Lower lobe of right lung (tissue), 2 donors: ENCODE data around the gene ZNF322. TPM values are rescaled to one million over a fixed set of nuclear protein-coding genes. Genes with fewer than 3 reads are reported as not detected.
"Not testable (repeated sequence)": the region's sequence is repeated elsewhere in the genome, so short reads cannot be mapped to it uniquely, and the experiment has no call there.

Experiments used
- ATAC-seq, 2 donors: fragments of 200-7000 bp; cut with Tn5 transposase; one replicate each; pipeline ENCODE4 v1.9.1; 2020 to 2022; ENCODE audit warnings: mild to moderate bottlenecking in 2 of 2, moderate library complexity in 2 of 2
- DNase-seq: peaks from one replicate; pipeline ENCODE4 v3.0.0-alpha.2; 2020
- H3K27ac ChIP-seq: fragments of 200-600 bp; one replicate; pipeline ENCODE4 v1.8.0; 2022
- H3K27me3 ChIP-seq: fragments of 200-600 bp; one replicate; pipeline ENCODE4 v1.8.0; 2022; ENCODE audit warnings: low read depth
- H3K36me3 ChIP-seq: fragments of 200-600 bp; one replicate; pipeline ENCODE4 v1.8.0; 2022; ENCODE audit warnings: mild to moderate bottlenecking
- H3K4me1 ChIP-seq: fragments of 200-600 bp; one replicate; pipeline ENCODE4 v1.8.0; 2022
- H3K4me3 ChIP-seq: fragments of 200-600 bp; one replicate; pipeline ENCODE4 v1.8.0; 2022; ENCODE audit warnings: mild to moderate bottlenecking
- H3K9me3 ChIP-seq: fragments of 200-600 bp; one replicate; pipeline ENCODE4 v1.8.0; 2022
- intact Hi-C: fragments of 100-400 bp; cut with DNase I; formaldehyde crosslinking; loops from one replicate; pipeline ENCODE4 v1.11.0; 2022
- long read RNA-seq: library from polyadenylated mRNA; unstranded; transcript quantifications from one replicate; pipeline ENCODE4 v2.0.0, GENCODE V29; 2021
- total RNA-seq: library from RNA; stranded (reverse); fragmentation: NEBNext Ultra II Directional; extraction: Animal tissue kit (Norgen Biotek cat#: 25700); gene quantifications from one replicate; pipeline ENCODE4 v1.2.1, GENCODE V29; 2021
- TF ChIP-seq, protein P1 (sequence below): fragments of 200-600 bp; IDR thresholded peaks from one replicate; pipeline ENCODE4 v1.8.0; 2022; ENCODE audit warnings: antibody characterized with exemption, mild to moderate bottlenecking
- donor health status: DM: no; HTN: yes; CAD: no; lungs with severe emphysema.

Gene ZNF322, protein sequence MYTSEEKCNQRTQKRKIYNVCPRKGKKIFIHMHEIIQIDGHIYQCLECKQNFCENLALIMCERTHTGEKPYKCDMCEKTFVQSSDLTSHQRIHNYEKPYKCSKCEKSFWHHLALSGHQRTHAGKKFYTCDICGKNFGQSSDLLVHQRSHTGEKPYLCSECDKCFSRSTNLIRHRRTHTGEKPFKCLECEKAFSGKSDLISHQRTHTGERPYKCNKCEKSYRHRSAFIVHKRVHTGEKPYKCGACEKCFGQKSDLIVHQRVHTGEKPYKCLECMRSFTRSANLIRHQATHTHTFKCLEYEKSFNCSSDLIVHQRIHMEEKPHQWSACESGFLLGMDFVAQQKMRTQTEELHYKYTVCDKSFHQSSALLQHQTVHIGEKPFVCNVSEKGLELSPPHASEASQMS
- total RNA-seq = 25.6 TPM
- long read RNA-seq, full-length matches to known transcripts = 28 of 33 reads
- long read RNA-seq, partial matches to known transcripts = 0 of 33 reads
- long read RNA-seq, other reads (novel, unspliced or antisense) = 5 of 33 reads

DNA sequence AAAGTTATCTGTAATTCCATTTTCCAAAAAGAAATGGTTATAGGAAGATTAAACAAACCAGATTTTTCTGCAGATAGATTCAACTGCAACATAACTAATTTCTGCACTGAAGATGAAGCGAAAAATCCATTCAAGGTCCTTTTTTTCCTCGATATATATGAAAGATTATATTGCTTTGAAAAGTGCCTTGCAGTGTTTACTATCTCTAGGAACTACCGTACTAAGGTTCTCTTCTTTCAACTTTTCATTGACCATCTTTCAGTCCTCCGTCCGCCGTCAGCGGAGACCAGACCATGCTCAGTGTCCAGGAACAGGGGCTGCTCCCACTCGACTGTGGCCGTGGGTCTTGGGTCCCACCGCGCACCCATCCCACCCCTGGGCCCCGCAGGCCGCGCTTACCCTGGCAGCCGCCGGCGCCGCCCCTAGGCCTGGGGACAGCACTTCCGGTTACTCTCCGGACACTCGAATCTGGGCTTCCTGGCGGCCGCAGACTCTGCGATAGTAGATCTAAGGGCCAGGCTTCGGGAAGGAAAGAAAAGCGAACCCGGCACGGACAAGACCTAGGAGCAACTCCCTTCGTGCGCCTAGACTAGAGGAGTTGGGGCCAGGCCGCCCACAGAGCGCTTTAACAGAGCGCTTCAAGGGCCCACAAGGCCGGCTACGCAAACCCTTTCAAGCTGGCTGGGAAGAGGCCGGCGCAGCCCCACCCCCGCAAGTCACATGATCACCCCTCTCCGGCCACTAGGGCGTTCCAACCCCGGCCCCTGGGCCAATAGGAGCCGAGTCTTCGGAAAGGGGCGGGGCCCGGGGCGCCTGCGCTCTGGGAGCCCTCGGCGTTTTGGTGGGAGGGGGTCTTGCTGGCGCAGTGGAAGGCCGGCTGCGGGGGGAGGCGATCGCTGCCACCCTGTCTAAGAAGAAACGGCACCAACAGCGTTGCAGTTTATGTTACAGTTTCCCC lies at the start of gene ZNF322:
Gene ZNF322 (minus strand): TSS at position 705 of the 958 bp plus-strand sequence. CDS start 21,193 bp downstream, outside the sequence.
- DNase-seq (peak; percentile 97), ATAC-seq (peak; percentile 100)
- Histone ChIP-seq H3K27me3 (peaks cover 9% of the 10 kb centered on the region), H3K36me3 (peaks cover 19% of the 10 kb centered on the region), H3K27ac (peak within 1 kb of the TSS; percentile 85), H3K4me3 (peak within 1 kb of the TSS; percentile 68), H3K9me3 (no peaks in the 10 kb centered on the region), H3K4me1 (peaks cover 37% of the 10 kb centered on the region)
- intact Hi-C loops = no loop called here
- TF ChIP-seq, protein P1, sequence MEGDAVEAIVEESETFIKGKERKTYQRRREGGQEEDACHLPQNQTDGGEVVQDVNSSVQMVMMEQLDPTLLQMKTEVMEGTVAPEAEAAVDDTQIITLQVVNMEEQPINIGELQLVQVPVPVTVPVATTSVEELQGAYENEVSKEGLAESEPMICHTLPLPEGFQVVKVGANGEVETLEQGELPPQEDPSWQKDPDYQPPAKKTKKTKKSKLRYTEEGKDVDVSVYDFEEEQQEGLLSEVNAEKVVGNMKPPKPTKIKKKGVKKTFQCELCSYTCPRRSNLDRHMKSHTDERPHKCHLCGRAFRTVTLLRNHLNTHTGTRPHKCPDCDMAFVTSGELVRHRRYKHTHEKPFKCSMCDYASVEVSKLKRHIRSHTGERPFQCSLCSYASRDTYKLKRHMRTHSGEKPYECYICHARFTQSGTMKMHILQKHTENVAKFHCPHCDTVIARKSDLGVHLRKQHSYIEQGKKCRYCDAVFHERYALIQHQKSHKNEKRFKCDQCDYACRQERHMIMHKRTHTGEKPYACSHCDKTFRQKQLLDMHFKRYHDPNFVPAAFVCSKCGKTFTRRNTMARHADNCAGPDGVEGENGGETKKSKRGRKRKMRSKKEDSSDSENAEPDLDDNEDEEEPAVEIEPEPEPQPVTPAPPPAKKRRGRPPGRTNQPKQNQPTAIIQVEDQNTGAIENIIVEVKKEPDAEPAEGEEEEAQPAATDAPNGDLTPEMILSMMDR = no peak

DNA sequence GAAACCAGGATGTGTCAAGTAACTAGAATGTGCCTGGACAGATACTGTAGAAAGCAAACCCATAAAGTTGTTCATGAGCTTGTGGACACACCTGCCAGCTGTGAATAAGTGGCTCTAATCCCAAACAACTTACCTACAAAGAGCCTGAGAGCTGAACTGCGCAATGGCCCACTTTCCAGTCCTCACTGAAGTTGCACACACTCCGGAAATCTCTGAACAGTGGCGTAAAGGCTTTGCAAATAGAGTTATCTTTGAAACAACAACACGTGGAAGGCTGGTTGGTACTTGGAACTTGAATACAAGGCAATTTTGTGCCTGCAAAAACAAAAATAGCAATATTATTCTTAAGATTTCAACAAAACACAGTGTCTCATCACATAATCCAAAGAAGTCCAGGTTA lies 46.2 kb upstream of the ZNF322 start:
- H3K4me3 ChIP-seq, H3K27ac ChIP-seq, H3K36me3 ChIP-seq, DNase-seq, H3K27me3 ChIP-seq, intact Hi-C loops, ATAC-seq, H3K4me1 ChIP-seq, H3K9me3 ChIP-seq: not testable (repeated sequence)

DNA sequence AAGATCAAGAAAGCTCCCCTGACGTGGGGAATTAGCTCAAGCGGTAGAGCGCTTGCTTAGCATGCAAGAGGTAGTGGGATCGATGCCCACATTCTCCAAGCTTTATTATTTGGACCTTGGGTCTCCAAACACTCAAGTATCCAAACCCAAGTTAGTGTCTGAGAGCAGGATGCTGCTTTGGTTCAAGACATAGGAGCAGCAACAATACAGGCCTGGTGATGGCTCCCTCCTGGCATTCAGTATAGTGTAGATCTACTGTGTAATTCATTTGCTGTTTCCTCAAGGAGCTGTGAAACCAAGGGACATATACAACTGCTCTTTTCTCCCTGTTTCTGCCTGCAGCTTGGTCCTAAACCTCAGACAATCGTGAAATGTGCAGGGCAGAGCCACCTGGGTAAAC lies 45.8 kb upstream of the ZNF322 start:
- intact Hi-C loops, ATAC-seq, H3K27me3 ChIP-seq, H3K9me3 ChIP-seq, DNase-seq, H3K4me3 ChIP-seq, H3K36me3 ChIP-seq, H3K4me1 ChIP-seq, H3K27ac ChIP-seq: not testable (repeated sequence)

DNA sequence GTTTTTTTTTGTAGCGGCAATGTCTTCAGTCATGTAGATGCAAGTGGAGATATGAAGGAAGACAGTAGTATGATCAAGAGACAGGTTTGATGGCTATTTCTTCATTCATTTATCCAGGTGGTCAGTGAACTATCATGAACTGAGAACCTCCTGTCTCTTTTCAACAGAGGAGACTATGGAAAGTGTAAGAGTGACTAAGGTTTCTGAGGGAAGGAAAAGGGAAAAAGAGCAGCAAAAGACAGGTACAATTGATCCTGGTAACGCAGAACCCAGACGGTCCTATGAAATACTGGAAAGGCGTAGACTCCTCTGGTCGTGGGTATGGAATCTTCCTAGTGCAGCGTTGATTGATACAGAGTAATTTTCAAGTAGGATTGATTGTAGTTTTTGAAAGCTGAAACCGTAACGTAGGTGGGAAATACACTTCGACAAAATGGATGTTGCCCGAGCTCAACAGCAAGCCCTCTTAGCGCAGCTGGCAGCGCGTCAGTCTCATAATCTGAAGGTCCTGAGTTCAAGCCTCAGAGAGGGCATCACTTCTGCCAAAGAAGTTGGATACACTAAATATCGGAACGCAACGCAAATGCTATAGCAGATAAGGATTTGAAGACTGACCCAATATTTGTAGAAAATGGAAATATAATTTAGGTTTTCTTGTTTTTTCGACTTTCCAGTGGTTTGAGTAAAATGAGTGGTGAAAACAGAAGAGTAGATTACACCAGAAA lies 41.6 kb upstream of the ZNF322 start:
- H3K4me1 ChIP-seq, H3K4me3 ChIP-seq, H3K27me3 ChIP-seq, H3K27ac ChIP-seq, intact Hi-C loops, ATAC-seq, DNase-seq, H3K9me3 ChIP-seq, H3K36me3 ChIP-seq: not testable (repeated sequence)

DNA sequence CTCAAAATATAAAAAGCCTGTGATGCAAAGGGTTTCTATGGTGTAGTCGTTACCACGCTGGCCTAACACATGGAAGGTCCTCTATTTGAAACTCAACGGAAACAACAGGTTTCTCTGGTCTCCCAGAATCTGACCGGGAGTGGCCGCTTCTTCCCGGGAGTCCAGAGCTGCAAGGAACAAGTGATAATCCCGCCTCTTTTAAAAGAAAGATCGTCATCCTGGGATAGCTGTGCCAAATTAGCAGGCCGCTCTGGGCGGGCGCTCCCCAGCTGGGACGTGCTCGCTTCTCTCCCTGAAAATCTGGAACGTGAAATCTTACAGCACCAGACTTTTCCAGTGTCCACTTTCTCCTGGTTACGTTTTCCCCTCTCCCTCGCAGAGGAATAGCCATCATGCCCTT lies 38.0 kb upstream of the ZNF322 start:
- DNase-seq, H3K9me3 ChIP-seq, intact Hi-C loops, H3K36me3 ChIP-seq, H3K4me1 ChIP-seq, H3K27ac ChIP-seq, H3K27me3 ChIP-seq, ATAC-seq, H3K4me3 ChIP-seq: not testable (repeated sequence)

DNA sequence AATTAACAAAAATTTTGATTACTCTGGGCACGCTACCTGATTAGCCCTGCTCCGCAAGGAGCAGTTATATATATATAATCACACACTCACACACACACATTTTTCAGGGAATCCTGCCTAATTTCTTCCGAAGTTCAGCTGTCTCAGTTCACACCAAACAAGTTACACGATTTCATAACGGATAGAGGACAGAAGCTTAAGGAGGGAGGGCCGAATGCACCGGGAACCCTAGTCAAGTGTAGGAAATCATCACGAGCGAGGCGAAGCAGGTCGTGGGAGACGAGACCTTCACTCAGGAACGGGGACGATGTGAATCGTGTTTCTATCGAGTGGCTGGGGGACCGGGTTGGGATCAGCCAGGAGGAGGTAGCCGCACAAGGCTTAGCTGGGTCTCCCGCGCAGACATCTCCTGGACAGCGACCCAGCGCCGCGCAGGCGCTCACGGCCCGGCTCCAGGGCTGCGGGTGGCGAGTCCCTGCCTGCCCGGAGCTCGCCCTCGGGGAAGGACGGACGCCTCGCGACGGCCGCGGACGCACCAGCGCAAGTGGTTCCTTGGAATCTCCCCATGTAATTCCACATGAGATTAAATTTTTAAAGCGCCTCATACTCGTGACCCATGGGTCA lies 29.9 kb upstream of the ZNF322 start:
- ATAC-seq = peak in 1 of 2 donors; percentile 23
- DNase-seq, H3K9me3 ChIP-seq, H3K27ac ChIP-seq, intact Hi-C loops, H3K36me3 ChIP-seq, H3K4me1 ChIP-seq, H3K4me3 ChIP-seq, H3K27me3 ChIP-seq: not testable (repeated sequence)

DNA sequence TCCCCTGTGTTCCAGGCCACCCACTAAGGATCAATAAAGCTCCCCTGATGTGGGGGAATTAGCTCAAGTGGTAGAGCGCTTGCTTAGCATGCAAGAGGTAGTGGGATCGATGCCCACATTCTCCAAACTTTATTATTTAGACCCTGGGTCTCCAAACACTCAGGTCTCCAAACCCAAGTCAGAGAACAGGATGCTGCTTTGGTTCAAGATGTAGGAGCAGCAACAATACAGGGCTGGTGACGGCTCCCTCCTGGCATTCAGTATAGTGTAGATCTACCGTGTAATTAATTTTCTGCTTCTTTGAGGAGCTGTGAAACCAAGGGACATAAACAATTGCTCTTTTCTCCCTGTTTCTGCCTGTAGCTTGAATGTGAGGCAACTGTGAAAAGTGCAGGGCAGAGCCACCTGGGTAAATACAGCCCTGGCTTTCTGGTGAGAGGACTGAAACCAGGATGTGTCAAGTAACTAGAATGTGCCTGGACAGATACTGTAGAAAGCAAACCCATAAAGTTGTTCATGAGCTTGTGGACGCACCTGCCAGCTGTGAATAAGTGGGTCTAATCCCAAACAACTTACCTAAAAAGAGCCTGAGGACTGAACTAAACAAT lies 23.0 kb upstream of the ZNF322 start:
- H3K4me1 ChIP-seq, H3K27ac ChIP-seq, H3K4me3 ChIP-seq, DNase-seq, H3K27me3 ChIP-seq, intact Hi-C loops, H3K9me3 ChIP-seq, H3K36me3 ChIP-seq, ATAC-seq: not testable (repeated sequence)

DNA sequence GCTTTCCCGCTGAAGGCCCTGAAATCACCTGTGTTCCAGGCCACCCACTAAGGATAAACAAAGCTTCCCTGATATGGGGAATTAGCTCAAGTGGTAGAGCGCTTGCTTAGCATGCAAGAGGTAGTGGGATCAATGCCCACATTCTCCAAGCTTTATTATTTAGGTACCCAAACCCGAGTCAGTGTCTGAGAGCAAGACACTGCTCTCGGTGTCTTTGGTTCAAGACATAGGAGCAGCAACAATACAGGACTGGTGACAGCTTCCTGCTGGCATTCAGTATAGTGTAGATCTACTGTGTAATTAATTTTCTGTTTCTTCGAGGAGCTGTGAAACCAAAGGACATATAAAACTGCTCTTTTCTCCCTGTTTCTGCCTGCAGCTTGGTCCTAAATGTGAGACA lies 13.7 kb upstream of the ZNF322 start:
- intact Hi-C loops, H3K9me3 ChIP-seq, DNase-seq, H3K4me1 ChIP-seq, H3K36me3 ChIP-seq, H3K27ac ChIP-seq, H3K27me3 ChIP-seq, ATAC-seq, H3K4me3 ChIP-seq: not testable (repeated sequence)

DNA sequence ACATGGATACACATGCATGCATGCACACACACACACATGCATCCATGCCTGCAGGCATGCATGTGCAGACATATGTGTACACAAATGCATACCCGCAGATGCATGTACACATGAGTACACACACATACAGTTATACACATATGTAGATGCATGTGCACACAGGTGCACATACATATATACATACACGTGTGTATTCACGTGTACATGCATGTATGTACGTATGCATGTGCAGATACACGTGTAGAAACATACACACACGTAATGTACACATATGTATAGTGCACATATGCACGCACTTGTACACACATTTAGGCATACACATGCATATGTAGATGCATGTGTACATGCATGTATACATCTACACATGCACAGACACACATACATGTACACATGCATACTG lies 11.0 kb upstream of the ZNF322 start:
- intact Hi-C loops = not testable (repeated sequence)

DNA sequence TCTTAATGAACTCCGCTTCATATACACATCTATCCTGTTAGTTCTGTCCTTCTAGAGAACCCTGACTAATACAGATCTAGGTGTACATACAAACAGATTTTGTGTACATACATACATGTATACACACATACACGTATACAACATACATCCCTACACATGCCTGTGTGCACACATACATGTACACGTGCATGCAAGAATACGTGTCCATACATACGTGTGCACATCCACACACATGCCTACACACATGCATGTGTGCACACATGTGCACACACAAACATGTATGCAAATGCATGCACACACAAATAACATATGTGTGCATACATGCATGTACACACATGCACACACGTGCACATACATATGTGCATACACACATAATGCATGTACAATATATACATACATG lies 10.5 kb upstream of the ZNF322 start:
- H3K4me3 ChIP-seq, H3K4me1 ChIP-seq, H3K36me3 ChIP-seq, DNase-seq, ATAC-seq, H3K27ac ChIP-seq, intact Hi-C loops, H3K9me3 ChIP-seq: not testable (repeated sequence)
- H3K27me3 ChIP-seq = peaks cover 17% of the 10 kb centered on the region

More for the DNA sequence above, 11.0 kb upstream of the ZNF322 start:
- not testable (repeated sequence) for H3K4me1 ChIP-seq, ATAC-seq, H3K9me3 ChIP-seq, H3K36me3 ChIP-seq, DNase-seq, H3K27ac ChIP-seq, H3K4me3 ChIP-seq
- peaks cover 11% of the 10 kb centered on the region for H3K27me3 ChIP-seq
